MG63 (cell line): ENCODE data around the gene ABHD12. TPM values are rescaled to one million over a fixed set of nuclear protein-coding genes. Genes with fewer than 3 reads are reported as not detected.

Source experiments
- DNase-seq: peaks from one replicate; pipeline ENCODE4 v3.0.0-alpha.2; 2020
- H3K27me3 ChIP-seq: fragments of 250-450 bp; sonication (Bioruptor Pico); 2 replicates; pipeline ENCODE4 v1.5.1; 2020; ENCODE audit warnings: mild to moderate bottlenecking, moderate library complexity
- H3K36me3 ChIP-seq: fragments of 250-450 bp; sonication (Bioruptor Pico); 2 replicates; pipeline ENCODE4 v1.5.1; 2020; ENCODE audit warnings: mild to moderate bottlenecking, moderate library complexity
- H3K4me3 ChIP-seq: fragments of 250-450 bp; sonication (Bioruptor Pico); 2 replicates; pipeline ENCODE4 v1.5.1; 2020; ENCODE audit warnings: mild to moderate bottlenecking, moderate library complexity
- H3K9me3 ChIP-seq: fragments of 250-450 bp; sonication (Bioruptor Pico); 2 replicates; pipeline ENCODE4 v1.5.1; 2020; ENCODE audit warnings: mild to moderate bottlenecking, moderate library complexity
- total RNA-seq: library from RNA; depleted of rRNA; stranded (reverse); fragments of >200 nt; shearing (Covaris generic); gene quantifications from 2 replicates; pipeline ENCODE4 v1.2.3, GENCODE V29; 2014; ENCODE audit warnings: low replicate concordance; rRNA removed

The ABHD12 gene
- total RNA-seq, 1 experiment from 2014 or later = 15.9 TPM

- no peak overlapping the region for H3K4me3 ChIP-seq
- DNase-seq = no peak
- H3K36me3 ChIP-seq = peaks cover 5% of the 10 kb centered on the region
- H3K9me3 ChIP-seq = no peaks in the 10 kb centered on the region
- H3K27me3 ChIP-seq = no peaks in the 10 kb centered on the region
These were observed 135.5 kb downstream of the ABHD12 start for GRCh38 chr20:25254986-25255680.

DNA sequence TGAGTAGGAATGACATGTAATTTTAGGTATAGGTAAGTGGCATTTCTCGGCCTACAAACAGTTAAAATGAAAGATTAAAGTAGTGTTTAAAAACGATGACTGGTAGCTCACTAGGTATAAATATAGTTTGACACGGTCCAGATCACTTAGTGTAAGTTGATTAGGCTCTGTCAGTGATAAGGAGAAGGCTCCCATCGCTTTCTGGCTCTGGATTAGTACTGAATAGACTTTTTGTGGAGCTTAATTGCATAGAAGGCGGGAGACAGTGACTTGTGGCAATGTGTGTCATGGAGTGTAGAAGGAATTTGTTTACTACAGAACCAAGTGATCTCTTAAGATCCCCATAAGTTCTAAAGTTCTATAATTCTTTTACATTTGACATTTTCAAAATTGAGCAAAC, 136.1 kb downstream of the ABHD12 start:
- Histone ChIP-seq H3K9me3 (no peaks in the 10 kb centered on the region), H3K36me3 (no peaks in the 10 kb centered on the region; the same call in none of the 2 replicates), H3K27me3 (no peaks in the 10 kb centered on the region), H3K4me3 (no peak overlapping the region)
- DNase-seq = no peak

- Histone ChIP-seq H3K27me3 (no peaks in the 10 kb centered on the region), H3K4me3 (no peak overlapping the region), H3K9me3 (no peaks in the 10 kb centered on the region), H3K36me3 (no peaks in the 10 kb centered on the region; the same call in none of the 2 replicates)
- DNase-seq = no peak
These were observed 136.9 kb downstream of the ABHD12 start for GRCh38 chr20:25253606-25254275.

GRCh38 chr20:25252686-25253421, 137.8 kb downstream of the ABHD12 start:
- Histone ChIP-seq H3K4me3 (no peak overlapping the region), H3K9me3 (no peaks in the 10 kb centered on the region), H3K36me3 (no peaks in the 10 kb centered on the region; the same call in none of the 2 replicates), H3K27me3 (no peaks in the 10 kb centered on the region)
- DNase-seq = no peak

GRCh38 chr20:25252230-25252651, 138.4 kb downstream of the ABHD12 start:
- no peaks in the 10 kb centered on the region; the same call in none of the 2 replicates for H3K36me3 ChIP-seq
- H3K4me3 ChIP-seq = no peak overlapping the region
- DNase-seq = no peak
- H3K27me3 ChIP-seq = no peaks in the 10 kb centered on the region
- H3K9me3 ChIP-seq = no peaks in the 10 kb centered on the region

GRCh38 chr20:25251558-25251957, 139.1 kb downstream of the ABHD12 start:
- H3K27me3 ChIP-seq = no peaks in the 10 kb centered on the region
- no peaks in the 10 kb centered on the region; the same call in none of the 2 replicates for H3K36me3 ChIP-seq
- no peak overlapping the region for H3K4me3 ChIP-seq
- DNase-seq = no peak
- H3K9me3 ChIP-seq = no peaks in the 10 kb centered on the region

DNA sequence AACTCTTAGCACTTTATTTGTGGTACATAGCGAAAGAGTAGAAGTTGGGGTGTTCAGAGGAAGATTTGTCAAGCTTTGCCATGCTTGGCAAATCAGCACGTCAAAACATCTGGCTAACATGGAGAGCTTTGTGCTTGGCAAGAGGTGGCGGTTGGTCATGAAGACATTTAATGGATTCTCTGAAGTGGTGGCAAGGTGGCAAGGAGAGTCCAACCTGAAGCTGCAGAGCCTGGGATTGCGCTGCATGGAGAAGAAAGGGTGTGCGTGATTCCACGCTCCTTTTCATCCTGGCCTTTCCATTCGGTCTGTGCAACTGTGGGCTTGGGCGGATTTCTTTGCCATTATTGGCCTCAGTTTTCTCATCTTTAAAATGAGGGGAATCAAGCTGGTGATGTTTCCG, 139.6 kb downstream of the ABHD12 start:
- no peak overlapping the region for H3K4me3 ChIP-seq
- H3K9me3 ChIP-seq = no peaks in the 10 kb centered on the region
- H3K36me3 ChIP-seq = no peaks in the 10 kb centered on the region; the same call in none of the 2 replicates
- no peaks in the 10 kb centered on the region for H3K27me3 ChIP-seq
- no peak for DNase-seq

GRCh38 chr20:25250508-25250907, 140.1 kb downstream of the ABHD12 start:
- DNase-seq = no peak
- H3K27me3 ChIP-seq = no peaks in the 10 kb centered on the region
- H3K36me3 ChIP-seq = no peaks in the 10 kb centered on the region; the same call in none of the 2 replicates
- peak overlapping the region; percentile 70 for H3K4me3 ChIP-seq
- no peaks in the 10 kb centered on the region for H3K9me3 ChIP-seq

Other genes with a start within 250 kb of the ABHD12 start
- gene ENTPD6, start 195.1 kb downstream of the ABHD12 start, total RNA-seq = 41.4 and 59.6 TPM in 2 replicates
- gene PYGB, start 142.8 kb downstream of the ABHD12 start, total RNA-seq = 49.2 and 67.8 TPM in 2 replicates
- gene GINS1, start 16.8 kb upstream of the ABHD12 start, total RNA-seq = 10.9 and 12.7 TPM in 2 replicates
- 3.2 and 9.0 TPM in 2 replicates for gene NINL, start 194.7 kb upstream of the ABHD12 start, total RNA-seq
- gene NANP, start 233.2 kb upstream of the ABHD12 start, total RNA-seq = 1.2 and 3.1 TPM in 2 replicates